Bone marrow (tissue), 2 donors: Measurements from ENCODE around the gene DCDC1.
"Not testable (repeated sequence)": the region's sequence is repeated elsewhere in the genome, so short reads cannot be mapped to it uniquely, and the experiment has no call there.

ENCODE experiments used
- DNase-seq, 2 donors: peaks; one replicate each; lab custom pipeline; 2025; lab: John Stamatoyannopoulos, UW

Gene DCDC1

DNA sequence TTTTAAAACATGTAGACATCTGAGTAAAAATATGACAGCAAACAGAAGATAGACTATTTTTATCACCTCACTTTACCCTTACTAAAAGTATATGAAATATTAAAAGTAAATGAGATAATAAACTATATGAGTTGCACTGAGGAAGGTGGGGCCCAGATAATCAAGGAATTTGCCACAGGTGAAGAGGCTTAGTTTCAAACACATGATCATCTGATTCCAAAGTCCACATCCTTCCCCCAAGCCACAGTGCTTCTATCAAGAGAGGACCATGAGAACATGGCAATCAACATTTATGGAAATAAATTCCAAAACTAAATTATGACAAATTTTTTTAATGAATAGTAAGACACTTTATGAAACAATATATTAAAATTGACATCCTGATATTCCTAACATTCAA, 384.0 kb downstream of the DCDC1 start:
- DNase-seq, result no peak

DNA sequence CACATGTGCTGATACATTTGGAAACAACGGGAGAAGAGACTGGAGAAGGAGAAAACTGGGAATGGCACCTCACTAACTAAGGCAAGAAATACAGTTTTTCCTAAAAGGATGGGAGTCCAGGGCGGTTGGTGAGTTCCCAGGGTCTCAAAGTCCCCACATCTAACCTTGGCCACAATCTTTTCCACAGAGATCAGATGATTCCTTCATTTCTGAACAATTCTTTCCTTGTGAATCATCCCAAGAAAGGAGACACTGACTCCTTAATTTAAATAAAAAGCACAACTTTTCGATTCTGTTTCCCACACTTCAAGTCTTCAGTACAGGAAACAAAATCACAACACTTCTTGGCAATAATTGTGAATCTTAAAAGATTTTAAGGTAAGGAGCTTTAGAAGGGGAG, 384.7 kb downstream of the DCDC1 start:
- no peak for DNase-seq

DNA sequence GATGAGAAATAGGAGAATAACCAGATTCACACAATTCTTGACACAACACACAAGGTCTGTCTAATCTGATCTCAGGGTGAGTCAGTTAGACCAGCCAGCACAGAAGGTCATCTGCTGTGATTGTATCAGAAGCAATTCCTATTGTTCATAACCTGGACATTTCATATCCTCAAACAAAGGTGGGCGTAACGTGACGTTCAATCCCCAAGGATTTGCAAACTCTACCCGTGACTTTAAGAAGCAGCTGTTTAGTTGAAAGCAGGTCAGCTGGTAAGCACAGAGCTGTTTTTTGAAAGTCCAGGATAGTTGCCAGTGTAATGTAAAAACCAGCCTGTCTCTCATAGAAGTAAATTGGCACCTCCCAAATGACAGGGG, 385.1 kb downstream of the DCDC1 start:
- DNase-seq, result no peak

DNA sequence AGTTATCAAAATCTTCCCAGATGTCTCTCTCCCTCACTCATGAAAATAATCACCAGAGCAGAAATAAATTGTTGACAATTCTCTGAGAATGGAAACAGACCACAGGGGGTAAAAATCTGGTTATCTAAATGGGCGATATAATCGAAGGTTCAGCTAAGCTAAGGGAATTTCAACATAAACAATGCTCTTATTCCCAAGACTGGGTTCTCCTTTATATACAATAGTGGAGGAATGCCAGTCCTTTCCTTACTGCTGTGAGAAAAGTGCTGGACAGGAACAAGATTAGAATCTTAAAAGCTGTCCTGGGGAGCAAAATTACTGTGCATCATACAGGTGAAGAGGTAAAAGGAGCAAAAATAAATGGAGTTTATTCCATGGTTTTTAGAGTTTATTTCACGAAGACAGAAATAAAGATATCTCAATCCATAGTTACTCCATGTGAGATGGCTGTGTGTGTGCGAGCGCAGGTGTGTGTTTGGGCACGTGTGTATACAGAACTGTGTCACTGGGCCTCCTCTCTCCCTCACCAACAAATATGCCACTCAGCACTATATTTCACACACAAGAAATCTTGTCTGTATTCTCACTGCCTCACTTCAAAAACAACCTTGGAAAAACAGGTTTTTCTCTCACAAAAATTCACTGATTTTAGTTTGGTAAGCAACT, 385.6 kb downstream of the DCDC1 start:
- no peak for DNase-seq

DNA sequence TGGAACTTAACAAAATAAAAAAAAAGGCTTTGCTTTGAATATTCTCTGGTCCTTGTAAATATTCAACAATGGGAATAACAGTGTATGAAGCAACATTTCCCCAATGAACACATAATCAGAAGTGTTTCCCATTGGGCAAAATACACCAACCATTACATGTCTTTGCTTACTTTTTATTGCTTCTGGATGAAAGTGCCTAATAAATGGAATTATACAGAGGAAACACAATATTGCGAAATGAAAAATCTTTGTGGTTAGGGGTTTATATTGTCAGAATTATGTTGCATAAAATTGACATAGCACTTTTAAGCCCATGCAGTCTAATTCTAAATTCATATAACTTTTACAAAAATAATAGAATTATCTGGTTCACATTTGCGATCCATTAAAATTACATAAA, 386.4 kb downstream of the DCDC1 start:
- DNase-seq, result no peak

DNA sequence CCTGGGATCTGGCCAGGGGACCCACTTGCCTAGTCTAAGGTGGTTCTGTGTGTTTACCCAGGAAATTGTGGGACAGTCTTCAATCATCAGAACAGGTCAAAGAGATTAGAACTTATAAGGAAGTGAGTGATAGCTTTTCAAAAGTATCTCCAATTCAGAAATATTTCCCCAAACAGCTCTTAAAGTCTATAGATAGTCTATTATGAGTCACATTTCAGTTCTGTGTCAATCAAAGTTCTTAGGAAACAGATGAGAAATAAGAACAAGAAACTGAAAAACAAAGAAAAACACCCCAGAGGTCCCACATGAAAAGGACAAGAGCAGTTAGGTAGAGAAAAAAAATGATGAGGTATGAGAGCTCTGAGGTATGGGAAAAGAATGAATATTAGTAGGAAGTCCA, 402.0 kb downstream of the DCDC1 start:
- no peak for DNase-seq

DNA sequence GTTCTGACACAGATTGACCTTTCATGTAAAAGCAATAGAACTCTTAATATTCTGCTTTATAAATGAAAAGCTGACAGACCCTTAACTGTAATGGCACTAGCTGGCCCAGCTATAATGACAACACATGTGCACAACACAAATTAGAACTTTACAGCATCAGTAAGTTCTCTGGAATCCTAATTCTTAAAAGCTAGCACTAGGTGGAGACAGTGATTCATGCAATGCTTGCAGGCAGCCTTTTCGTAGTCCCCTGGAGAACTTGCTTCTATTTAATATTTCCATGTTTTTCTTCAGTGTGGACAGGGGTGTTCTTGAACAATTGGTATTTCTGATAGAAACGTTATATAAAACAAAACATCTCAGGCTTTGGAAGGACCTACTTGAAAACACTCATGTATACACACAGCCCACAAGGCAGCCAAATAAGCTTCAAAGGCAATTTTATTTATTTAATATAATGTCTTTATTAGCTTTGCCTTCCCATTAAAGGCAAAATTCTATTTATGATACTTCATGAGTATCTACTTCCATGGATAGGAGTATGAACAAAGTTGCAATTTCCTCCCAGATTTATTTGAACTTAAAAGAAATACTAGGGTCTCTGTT, 409.0 kb downstream of the DCDC1 start:
- no peak for DNase-seq

DNA sequence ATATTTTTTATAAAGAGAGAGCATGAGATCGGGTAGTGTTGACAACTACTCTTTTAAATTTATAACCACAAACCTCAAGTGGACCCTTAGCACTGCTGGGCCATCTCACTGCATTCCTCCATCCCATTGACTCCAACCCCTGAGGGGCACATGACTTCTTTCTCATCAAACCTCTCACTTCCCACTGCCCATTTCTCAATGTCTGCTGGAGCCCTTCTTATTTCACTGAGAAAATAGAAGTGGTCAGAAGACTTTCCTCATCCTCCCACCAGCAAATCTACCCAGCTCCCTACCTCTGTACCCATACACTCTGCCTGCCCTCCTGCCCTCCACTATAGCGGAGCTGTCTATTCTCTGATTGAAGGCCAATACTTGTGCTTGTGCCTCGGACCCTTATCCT, 412.8 kb downstream of the DCDC1 start:
- no peak for DNase-seq

DNA sequence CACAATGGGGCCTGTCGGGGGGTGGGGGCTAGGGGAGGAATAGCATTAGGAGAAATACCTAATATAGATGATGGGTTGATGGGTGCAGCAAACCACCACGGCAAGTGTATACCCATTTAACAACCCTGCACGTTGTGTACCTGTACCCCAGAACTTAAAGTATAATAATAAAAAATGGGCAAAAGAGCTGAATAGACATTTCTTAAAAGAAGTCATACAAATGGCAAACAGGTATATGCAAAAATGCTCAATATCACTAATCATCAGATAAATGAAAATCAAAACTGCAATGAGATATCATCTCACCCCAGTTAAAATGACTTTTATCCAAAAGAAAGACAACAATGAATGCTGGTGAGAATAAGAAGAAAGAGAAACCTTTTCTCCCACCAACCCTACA, 419.7 kb downstream of the DCDC1 start:
- DNase-seq, result no peak

DNA sequence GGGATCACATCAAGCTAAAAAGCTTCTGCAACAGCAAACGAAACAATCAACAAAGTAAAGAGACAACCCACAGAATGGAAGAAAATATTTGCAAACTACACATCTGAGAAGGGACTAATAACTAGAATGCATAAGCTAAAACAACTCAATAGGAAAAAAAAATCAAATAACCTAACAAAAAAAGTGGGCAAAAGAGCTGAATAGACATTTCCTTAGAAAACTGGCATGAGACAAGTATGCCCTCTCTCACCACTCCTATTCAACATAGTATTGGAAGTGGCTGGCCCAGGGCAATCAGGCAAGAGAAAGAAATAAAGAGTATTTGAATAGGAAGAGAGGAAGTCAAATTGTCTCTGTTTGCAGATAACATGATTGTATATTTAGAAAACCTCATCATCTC, 421.8 kb downstream of the DCDC1 start:
- not testable (repeated sequence) for DNase-seq

DNA sequence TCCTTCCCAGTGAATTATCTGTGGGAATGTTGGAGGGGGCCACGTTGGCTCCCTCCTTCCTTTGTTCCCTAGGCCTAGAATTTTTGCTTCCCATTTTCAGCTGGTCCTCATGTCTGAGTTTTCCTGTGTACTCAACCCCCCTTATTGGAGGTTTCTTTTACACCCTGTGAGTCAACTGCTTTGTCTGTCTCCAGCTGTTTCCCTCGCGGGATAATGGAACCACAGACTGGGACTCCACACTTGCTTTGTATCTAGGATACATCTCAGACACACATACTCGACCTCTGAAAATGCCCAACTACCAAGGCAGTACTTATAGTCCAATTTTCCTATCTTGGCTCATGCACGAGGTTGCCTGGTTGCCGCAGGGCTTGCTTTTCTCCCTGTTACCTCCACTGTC, 430.7 kb downstream of the DCDC1 start:
- DNase-seq, result no peak

DNA sequence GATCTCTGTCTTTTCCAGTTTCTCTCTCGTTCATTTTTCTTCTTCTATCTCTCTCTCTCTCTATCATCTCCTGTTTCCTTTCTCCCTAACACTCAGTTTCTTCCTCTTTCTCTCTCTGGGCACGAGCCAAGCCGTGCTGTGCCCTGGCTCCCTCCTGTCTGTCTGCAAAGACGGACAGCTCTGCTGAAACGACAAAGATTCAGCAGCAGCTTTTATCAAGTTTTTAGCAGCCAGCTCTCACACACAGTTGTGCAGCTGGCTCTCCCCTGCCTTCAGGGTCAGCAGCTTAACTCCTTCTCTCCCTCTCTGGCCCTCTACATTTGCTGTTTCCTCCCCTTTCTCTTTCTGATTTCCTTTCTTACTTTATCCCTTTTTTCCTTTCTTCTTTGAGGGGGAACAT, 431.4 kb downstream of the DCDC1 start:
- DNase-seq, result no peak

DNA sequence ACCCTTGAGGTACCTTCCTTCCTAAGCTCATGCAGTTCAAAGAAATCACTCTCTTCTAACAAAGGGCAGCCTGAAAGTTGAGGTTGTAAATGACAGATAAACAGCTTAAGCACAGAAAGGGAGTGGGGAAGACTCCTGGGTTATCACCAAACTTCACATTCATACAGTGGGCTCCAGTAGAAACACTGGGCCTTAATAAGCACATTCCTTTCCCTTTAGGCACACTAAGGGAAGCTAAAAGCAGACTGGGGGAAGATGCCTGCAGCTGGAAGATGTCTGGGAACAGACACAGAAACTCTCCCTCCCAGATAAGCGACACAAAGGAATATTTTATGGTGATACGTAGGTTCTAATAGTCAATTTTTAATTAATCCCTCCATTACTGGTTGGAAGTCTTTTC, 433.0 kb downstream of the DCDC1 start:
- no peak for DNase-seq

DNA sequence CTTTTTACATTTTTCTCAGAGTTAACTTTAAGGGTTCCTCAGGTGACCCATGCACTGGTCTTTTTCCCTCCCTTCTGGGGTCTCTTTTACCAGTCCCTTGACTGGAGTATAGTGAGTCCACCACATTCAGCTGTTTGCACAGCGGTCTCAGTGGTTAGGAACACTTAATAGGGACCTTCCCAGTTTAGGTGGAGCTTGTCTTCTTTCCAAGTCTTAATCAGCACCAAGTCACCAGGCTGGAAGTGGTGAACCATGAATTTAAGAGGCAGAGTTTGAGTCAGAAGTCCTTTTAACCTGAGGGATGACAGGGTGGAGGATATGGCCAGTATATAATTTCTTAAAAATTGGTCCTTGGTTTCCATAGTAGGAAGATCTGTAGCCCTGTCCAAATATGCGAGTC, 433.7 kb downstream of the DCDC1 start:
- no peak for DNase-seq

DNA sequence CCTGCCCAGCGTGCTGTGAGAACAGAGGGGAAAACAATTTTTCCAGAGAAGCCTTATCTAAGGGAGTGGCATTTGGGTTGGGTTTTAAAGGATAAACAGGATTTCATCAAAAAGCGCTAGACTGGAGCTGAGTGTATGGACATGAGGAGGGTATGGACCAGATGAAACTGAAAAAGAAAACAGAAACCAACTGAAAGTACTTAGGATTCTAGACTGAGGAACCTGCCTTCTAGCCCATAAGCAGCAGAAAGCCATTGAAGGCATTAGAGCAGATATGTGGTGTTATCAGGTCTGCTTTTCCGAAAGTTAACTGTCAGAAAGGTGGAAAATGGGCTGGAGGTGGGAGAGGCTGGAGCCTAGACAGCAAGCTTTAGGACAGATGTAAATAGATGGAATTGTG, 443.4 kb downstream of the DCDC1 start:
- DNase-seq, result no peak

DNA sequence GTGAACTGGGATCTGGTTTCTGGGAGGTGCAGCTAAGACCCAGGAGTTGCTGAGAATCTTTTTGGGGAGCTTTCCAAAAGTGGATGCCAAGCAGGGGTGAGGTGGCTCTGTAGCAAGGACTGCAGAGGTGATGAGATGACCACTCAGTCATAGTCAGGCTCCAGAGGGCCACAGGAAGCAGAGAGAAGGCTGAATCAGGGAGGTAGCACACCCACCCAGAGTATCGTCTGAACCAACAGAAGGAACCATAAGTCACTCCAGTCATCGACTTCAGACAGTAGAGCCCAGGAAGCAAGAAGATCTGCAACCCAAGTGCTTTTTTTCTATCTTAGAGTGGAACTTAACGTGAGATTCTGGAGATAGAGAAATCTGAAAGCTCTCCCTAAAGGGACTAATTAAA, 447.7 kb downstream of the DCDC1 start:
- DNase-seq, result no peak

DNA sequence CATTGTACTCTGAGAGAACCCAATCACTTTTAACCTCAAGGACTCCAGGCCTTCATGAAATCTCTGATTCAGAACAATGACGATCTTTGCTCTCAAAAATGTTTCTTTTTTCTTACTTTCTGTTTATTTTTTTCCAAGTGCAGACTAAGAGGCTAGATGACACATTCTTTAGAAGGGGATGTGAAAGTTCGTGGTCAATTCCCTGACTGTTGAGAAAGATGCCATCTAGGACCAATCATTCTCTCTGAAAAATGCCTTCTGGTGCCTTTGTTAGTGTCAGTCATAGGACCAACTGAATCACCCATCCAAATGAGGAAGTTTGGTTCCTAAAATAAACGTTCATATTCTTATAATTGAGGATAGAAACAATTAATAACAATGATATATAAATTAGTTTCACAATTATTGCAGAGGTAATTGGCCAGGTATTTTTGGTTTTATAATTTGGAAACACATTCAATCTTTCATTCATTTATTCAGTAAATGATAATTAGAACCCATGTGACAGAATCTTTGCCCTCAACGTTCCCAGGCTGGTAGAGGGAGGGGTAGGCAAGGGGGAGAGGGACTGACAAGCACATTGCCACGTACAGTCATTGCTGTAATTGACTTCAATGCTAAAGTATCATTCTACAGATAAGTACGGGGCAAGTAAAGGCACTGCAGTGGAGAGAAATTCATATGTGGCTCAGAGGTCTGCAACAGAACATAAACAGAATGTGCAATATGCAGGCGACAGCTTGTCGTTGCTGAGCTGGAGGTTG, 450.0 kb downstream of the DCDC1 start:
- DNase-seq, result no peak

DNA sequence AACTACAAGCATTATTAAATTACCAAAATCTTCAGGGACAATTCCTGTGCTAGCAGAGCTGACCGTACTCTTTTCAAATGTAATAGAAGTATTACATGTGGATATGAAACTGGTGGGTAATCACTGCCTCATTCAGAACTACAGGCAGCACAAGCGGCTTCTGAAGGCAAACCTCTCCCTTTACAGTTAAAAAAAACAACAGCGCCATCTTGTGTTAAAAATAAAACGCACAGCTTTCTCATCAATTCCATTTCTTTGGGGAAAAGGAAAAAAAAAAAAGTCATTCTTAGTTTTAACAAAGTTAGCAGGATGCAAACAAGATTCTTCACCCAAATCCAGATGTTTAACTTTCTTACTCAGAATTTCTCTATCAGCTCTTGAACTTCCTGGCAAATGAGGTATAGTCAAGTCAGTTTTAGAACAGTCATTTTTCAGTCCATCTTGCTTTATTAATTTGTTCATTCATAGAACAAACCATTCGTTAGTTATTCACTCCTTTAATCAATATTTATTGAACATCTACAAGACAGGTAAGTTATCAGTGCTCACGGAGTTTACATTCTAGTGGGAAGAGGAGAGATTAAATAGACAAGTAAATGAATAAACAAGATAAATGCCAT, 451.6 kb downstream of the DCDC1 start:
- no peak for DNase-seq

DNA sequence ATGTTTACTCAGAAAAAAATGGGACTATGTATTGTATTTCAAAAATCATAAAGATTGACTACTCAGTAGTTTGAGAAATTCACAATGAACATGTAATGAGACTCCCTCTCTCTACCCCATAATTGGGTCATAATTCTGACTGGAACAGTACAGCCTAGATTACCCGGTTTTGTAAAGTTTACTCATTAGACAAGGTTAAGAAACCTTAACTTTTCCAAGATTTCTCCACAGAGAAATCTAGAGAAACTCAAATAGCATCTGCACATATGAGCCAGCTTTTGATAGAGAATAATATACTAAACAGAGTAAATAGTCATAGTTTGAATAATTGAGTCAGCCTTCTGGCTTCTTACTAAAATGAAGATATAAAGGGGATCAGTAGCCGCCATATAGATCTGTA, 452.3 kb downstream of the DCDC1 start:
- DNase-seq, result no peak

DNA sequence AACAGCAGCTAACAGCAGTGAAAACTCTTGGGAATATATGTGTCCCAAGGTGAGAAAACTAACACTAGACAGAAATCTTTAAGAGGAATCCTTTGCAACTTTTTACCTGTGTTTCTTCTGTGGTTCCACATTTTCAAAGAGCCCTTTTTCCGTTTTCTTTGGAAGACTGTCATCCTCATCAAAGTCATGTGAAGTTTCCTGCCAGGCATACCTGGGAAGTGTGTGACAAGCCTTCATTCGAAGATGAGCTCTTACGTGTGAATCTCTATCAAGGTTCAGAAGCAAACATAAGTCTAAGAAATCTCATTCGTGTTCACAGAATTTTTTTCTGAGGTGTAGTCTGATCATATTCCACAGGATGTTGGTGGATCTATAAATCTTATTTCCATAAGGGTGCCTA, 452.8 kb downstream of the DCDC1 start:
- DNase-seq, result no peak

DNA sequence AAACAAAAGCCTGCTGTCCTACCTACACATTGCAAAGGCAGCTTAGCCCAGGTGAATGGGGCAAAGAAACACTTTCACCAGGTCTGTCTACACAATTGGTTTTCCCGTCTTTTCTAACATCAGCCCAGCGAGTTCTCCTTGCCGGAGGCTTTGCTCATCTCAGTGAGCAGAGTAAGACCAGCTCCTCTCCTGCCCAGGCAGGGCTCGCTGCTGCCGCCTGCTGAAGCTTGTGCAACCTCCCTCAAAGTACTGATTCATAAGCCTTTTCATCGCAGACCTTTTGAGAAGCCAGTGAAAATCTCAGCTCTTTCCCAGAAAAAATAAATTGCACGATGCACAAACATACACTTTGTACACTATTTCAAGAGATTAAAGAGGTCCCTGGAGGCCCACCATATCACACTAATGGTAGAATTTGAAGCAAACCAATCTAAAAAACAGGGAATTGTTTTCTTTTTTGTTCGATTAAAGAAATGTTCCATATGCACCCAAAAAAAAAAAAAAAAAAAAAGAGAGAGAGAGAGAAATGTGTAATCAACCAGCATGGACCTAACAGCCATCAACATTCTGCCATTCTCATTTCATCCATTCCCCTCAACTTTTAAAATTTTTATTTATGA, 455.3 kb downstream of the DCDC1 start:
- DNase-seq, result no peak

DNA sequence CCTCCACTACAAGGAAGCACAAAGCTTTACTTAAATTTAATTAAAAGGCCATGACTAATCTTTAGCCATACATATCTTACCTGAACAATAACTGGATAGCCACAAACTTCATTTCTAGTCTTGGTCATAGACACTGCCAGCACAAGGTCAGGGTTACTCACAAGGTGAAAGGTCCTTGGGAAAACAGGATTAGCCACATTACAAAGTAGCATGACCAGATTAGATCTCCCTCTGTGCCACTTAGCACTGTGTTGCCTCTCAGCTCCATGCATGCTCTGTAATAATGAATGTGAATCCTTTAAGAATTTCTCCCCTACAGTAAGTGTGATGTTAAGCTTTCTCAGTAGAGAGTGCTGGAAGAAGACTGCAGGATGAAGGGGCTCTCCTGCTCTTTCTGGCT, 458.3 kb downstream of the DCDC1 start:
- no peak for DNase-seq

DNA sequence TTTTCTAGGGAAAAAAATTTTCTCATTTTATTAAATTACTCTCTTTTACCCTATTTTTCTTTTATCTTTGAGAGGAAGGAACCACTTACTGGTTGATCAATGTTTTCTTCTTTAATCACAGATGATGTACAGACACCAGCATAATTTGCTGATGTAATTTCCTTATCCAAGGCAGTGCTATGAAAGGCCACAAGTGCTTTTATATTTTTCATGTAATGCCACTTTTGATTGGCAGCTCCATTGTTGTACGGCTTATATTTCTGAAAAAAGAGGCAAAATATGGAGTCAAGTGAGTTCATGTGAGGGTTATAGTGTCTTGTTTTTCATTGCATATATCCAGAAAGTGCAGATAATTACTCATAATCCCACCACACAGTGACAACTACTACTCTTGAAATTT, 460.7 kb downstream of the DCDC1 start:
- no peak for DNase-seq
